ENCODE results near the gene MYO16.

Gene MYO16

DNA sequence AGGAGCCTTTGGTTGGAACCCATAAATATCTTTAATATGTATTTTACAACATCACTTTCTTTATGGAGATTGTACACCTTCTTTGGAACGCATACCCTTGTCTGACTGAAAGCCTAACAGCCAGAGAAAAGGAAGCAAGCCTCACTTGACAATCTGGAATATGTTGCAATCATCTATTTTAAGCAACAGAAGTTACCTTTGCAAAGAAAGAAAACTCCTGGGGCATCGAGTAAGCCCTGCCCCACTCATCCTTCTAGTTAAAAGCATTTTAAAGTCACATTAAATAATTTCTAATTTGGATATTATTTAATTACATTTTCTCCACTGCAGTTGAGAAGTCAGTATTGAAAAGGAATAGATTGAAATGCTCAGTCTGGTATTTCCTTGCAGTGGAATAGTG lies 542.7 kb downstream of the MYO16 start:
- Histone ChIP-seq H3K27ac (ENCODE audit: low read depth, low read length) (no peak overlapping the region), H2AFZ (ENCODE audit: low read depth, low read length, severe bottlenecking) (no peak overlapping the region)
- no peak for TF ChIP-seq EZH2phosphoT487 (conservative IDR thresholded peaks at IDR 0.05; ENCODE audit: low read length)
- TF ChIP-seq, protein P1, sequence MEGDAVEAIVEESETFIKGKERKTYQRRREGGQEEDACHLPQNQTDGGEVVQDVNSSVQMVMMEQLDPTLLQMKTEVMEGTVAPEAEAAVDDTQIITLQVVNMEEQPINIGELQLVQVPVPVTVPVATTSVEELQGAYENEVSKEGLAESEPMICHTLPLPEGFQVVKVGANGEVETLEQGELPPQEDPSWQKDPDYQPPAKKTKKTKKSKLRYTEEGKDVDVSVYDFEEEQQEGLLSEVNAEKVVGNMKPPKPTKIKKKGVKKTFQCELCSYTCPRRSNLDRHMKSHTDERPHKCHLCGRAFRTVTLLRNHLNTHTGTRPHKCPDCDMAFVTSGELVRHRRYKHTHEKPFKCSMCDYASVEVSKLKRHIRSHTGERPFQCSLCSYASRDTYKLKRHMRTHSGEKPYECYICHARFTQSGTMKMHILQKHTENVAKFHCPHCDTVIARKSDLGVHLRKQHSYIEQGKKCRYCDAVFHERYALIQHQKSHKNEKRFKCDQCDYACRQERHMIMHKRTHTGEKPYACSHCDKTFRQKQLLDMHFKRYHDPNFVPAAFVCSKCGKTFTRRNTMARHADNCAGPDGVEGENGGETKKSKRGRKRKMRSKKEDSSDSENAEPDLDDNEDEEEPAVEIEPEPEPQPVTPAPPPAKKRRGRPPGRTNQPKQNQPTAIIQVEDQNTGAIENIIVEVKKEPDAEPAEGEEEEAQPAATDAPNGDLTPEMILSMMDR (IDR thresholded peaks at IDR 0.05; ENCODE audit: insufficient read depth, low read length, poor library complexity, severe bottlenecking): no peak

DNA sequence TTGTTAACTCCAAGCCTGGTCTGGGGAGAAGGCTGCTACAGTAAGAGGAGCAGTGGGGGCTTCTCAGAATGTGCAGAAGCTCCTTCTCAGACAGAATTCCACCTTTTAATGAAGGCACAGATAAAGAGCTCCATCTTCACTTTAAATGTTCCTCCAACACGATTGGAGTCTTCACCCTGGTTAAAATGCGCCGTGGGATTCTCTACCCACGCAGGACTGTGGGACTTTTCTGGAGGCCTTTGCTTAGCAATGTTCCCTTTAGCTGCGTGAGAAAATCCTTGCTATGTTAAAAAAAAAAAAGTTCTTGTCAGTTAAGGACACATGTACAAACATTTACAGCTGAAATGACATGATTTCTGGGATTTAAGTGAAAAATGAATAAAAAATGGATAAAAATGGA lies 546.3 kb downstream of the MYO16 start:
- Histone ChIP-seq H3K36me3 (ENCODE audit: low read length) (no peaks in the 10 kb centered on the region), H4K20me1 (ENCODE audit: low read depth, low read length) (no peaks in the 10 kb centered on the region), H3K27me3 (ENCODE audit: low read length) (no peaks in the 10 kb centered on the region), H3K4me3 (ENCODE audit: insufficient read depth, low read length, poor library complexity, severe bottlenecking) (no peak overlapping the region), H3K27ac (ENCODE audit: low read depth, low read length) (no peak overlapping the region), H3K9ac (ENCODE audit: low read length) (no peak overlapping the region), H3K79me2 (ENCODE audit: insufficient read depth, low read length) (no peaks in the 10 kb centered on the region), H3F3A (ENCODE audit: insufficient read depth) (no peaks in the 10 kb centered on the region), H3K9me3 (ENCODE audit: insufficient read depth, low read length) (no peaks in the 10 kb centered on the region), H2AFZ (ENCODE audit: low read depth, low read length, severe bottlenecking) (no peak overlapping the region), H3K4me2 (ENCODE audit: low read depth, low read length, poor library complexity, severe bottlenecking) (no peak overlapping the region), H3K9me2 (replicated peaks; ENCODE audit: insufficient read depth, low read length) (no peaks in the 10 kb centered on the region)
- TF ChIP-seq, protein P1 (IDR thresholded peaks at IDR 0.05; ENCODE audit: insufficient read depth, low read length, poor library complexity, severe bottlenecking): no peak
- no peak for TF ChIP-seq EZH2phosphoT487 (conservative IDR thresholded peaks at IDR 0.05; ENCODE audit: low read length)

More for the DNA sequence above, 542.7 kb downstream of the MYO16 start:
- no peak overlapping the region for H3K9ac ChIP-seq (ENCODE audit: low read length)
- no peaks in the 10 kb centered on the region for H3K9me2 ChIP-seq (replicated peaks; ENCODE audit: insufficient read depth, low read length)
- no peaks in the 10 kb centered on the region for H3K79me2 ChIP-seq (ENCODE audit: insufficient read depth, low read length)
- H3F3A ChIP-seq (ENCODE audit: insufficient read depth): no peaks in the 10 kb centered on the region
- H3K36me3 ChIP-seq (ENCODE audit: low read length): no peaks in the 10 kb centered on the region
- H3K27me3 ChIP-seq (ENCODE audit: low read length): no peaks in the 10 kb centered on the region
- H3K4me2 ChIP-seq (ENCODE audit: low read depth, low read length, poor library complexity, severe bottlenecking): no peak overlapping the region
- no peak overlapping the region for H3K4me3 ChIP-seq (ENCODE audit: insufficient read depth, low read length, poor library complexity, severe bottlenecking)
- H3K9me3 ChIP-seq (ENCODE audit: insufficient read depth, low read length): no peaks in the 10 kb centered on the region
- no peaks in the 10 kb centered on the region for H4K20me1 ChIP-seq (ENCODE audit: low read depth, low read length)

DNA sequence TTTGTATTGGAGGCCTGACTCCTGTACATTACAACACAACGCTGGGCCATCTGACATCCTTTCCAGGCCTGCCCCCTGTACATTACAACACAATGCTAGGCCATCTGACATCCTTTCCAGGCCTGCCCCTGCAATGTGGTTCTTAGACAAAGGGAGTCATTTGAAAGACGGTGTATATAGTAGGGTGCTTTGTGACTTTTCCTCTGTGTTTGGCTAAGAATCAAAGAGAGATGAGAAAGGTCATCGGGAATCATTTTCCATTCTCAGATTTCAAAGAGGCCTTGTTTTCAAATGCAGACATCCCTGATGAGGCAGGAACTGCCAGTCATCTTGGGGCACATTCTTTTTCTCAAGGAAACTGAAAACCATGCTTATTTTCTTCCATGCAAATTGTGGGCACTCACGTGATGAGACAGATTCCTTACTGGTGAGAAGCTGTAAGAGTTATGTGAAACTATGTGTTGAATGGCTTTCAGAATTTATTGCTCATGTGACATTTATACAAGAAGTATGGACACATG lies 551.6 kb downstream of the MYO16 start:
- no peaks in the 10 kb centered on the region for H3K9me3 ChIP-seq (ENCODE audit: insufficient read depth, low read length)
- no peaks in the 10 kb centered on the region for H4K20me1 ChIP-seq (ENCODE audit: low read depth, low read length)
- no peaks in the 10 kb centered on the region for H3K27me3 ChIP-seq (ENCODE audit: low read length)
- no peak overlapping the region for H3K9ac ChIP-seq (ENCODE audit: low read length)
- TF ChIP-seq EZH2phosphoT487 (conservative IDR thresholded peaks at IDR 0.05; ENCODE audit: low read length): no peak
- TF ChIP-seq, protein P1 (IDR thresholded peaks at IDR 0.05; ENCODE audit: insufficient read depth, low read length, poor library complexity, severe bottlenecking): no peak
- H3K4me2 ChIP-seq (ENCODE audit: low read depth, low read length, poor library complexity, severe bottlenecking): no peak overlapping the region
- no peaks in the 10 kb centered on the region for H3K36me3 ChIP-seq (ENCODE audit: low read length)
- H3K79me2 ChIP-seq (ENCODE audit: insufficient read depth, low read length): no peaks in the 10 kb centered on the region
- H3K9me2 ChIP-seq (replicated peaks; ENCODE audit: insufficient read depth, low read length): no peaks in the 10 kb centered on the region
- no peak overlapping the region for H2AFZ ChIP-seq (ENCODE audit: low read depth, low read length, severe bottlenecking)
- H3K27ac ChIP-seq (ENCODE audit: low read depth, low read length): no peak overlapping the region
- no peak overlapping the region for H3K4me3 ChIP-seq (ENCODE audit: insufficient read depth, low read length, poor library complexity, severe bottlenecking)
- no peaks in the 10 kb centered on the region for H3F3A ChIP-seq (ENCODE audit: insufficient read depth)
